GM18951 (cell line): ENCODE results near the gene LIMS1.
"Not testable (repeated sequence)": the region's sequence is repeated elsewhere in the genome, so short reads cannot be mapped to it uniquely, and the experiment has no call there.

ENCODE experiments used
- POLR2A ChIP-seq: IDR thresholded peaks from 4 replicates; pipeline ENCODE4 v1.6.1; 2011; ENCODE audit warnings: mild to moderate bottlenecking; ENCODE audit not compliant: insufficient read length, insufficient read depth; ENCODE audit errors: extremely low read depth
- in situ Hi-C: fragments of 300-500 bp; cut with MboI; formaldehyde crosslinking; loops from one replicate; pipeline ENCODE4 v1.12.0; 2022; ENCODE audit warnings: low sequenced_read_pairs, mixed read lengths, inconsistent platforms; ENCODE audit not compliant: unreplicated experiment

Gene LIMS1

DNA sequence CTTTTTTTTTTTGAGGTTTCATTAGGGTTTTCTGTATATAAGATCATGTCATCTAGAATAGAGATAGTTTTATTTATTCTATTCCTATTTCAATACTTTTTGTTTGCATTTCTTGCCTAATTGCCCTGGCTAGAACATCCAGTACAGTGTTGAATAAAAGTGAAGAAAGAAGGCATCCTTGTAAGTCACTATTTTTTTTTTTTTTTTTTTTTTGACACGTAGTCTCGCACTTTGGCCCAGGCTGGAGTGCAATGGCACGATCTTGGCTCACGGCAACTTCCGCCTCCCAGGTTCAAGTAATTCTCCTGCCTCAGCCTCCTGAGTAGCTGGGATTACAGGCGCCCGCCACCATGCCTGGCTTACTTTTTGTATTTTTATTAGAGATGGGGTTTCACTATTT lies 157.2 kb downstream of the LIMS1 start:
- in situ Hi-C loops, result no loop called here
- TF ChIP-seq POLR2A, result no peak

DNA sequence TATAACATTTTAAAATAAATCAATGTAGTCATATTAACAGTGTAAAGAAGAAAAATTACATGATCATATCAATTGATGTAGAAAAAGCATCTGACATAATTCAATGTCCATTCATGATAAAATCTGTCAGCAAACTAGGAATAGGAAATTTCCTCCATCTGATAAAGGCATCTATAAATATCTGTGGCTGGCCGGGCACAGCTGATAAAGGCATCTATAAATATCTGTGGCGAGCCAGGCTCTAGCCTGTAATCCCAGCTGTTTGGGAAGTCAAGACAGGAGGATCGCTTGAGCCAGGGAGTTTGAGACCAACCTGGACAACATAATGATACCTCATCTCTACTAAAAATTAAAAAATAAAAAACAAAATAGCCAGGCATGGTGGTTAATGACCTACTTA lies 166.9 kb downstream of the LIMS1 start:
- in situ Hi-C loops, result no loop called here
- TF ChIP-seq POLR2A, result no peak

DNA sequence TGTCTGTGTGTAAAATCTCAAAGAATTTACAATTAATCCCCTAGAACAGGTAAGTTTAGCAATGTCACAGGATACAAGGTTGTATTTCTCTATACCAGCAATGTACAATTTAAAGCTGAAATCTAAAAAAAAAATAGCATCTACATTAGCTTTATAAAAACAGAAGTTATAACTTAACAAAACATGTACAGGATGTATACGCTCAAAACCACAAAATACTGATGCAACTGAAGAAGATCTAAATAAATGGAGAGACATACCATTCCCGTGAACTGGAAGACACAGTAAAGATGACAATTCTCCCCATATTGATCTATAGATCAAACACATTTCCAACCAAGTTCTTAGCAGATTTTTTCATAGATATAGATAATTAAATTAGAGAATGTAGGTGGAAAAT lies 167.5 kb downstream of the LIMS1 start:
- in situ Hi-C loops, result no loop called here
- TF ChIP-seq POLR2A, result no peak

DNA sequence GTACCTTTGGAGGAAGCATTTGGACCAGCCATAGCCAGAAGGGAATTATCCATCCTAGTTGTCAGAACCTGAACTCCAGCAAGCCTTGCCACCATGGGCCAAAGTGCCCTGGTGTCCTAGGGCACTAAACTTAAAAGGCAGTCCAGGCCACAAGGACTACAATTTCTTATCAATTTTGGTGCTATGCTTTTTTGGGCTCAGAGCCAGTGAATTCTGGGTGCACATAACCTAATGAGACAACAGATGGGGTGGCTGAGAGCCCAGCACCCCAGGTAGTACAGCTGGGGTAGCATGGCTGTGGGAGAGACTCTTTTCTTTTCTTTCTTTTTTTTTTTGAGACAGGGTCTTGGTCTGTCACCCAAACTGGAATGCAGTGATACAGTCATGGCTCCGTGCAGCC lies 170.6 kb downstream of the LIMS1 start:
- TF ChIP-seq POLR2A, result no peak
- in situ Hi-C loops, result no loop called here

DNA sequence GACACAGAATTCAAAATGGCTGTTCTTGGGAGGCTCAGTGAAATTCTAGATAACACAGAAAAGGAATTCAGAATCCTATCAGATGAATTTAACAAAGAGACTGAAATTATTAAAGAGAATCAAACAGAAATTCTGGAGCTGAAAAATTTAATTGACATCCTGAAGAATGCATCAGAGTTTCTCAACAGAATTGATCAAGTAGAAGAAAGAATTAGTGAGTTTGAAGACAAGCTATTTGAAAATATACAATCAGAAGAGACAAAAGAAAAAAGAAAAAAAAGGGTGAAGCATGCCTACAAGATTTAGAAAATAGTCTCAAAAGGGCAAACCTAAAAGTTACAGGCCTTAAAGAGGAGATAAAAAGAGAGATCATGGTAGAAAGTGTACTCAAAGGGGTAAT lies 173.0 kb downstream of the LIMS1 start:
- in situ Hi-C loops, result no loop called here
- TF ChIP-seq POLR2A, result no peak

DNA sequence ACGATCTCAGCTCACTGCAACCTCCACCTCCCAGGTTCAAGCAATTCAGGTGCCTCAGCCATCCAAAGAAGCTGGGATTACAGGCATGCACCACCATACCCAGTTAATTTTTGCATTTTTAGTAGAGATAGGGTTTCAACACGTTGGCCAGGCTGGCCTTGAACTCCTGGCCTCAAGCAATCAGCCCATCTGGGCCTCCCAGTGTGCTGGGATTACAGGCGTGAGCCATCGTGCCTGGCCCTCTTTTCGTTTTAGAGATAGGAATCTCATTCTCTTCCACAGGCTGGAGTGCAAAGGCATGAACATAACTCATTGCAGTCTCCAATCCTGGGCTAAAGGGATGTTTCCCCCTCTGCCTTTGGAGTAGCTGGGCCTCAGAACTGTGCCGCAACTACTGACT lies 182.7 kb downstream of the LIMS1 start:
- in situ Hi-C loops, result not testable (repeated sequence)

DNA sequence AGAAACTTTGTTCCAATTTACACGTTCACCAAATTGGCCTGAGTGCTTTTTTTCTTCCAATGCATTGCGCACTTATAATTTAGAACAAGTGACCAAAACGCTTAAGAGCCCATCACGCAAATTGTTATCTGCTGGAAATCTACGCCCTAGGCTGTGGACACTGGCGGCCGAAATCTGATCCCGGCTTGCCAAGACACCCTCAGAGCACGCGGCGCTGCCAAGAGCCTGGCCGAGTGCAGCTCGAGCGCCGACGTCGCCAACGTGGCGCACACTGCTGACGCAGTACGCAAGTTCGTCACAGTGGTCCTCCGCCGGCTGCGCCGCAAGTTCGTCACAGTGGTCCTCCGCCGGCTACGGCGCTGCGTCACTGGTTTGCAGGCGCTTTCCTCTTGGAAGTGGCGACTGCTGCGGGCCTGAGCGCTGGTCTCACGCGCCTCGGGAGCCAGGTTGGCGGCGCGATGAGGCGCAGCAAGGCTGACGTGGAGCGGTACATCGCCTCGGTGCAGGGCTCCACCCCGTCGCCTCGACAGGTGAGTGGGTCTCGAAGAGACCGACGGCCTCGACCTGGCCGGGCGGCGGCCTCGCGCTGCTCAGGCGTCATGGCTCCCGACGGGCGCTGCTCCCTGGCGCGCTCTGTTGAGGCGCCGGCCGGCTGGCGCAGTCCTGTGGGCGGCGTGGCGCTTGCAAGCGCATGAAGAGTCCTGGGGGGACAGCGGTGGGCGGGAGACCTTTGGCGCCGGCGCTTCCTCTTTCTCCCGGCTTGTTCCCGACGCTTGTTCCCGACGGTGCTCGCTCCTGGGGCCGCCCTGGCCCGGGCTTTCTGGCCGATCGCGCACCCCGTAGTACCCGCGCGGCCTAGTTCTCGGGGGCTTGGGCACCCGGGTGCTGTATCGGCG lies 185.1 kb downstream of the LIMS1 start, which contains the start of gene RANBP2:
Gene RANBP2 (plus strand): TSS at position 334 of the 896 bp plus-strand sequence. CDS start 125 bp downstream, at position 459.
- TF ChIP-seq POLR2A, result peak; percentile 98
- in situ Hi-C loops, result no loop called here

DNA sequence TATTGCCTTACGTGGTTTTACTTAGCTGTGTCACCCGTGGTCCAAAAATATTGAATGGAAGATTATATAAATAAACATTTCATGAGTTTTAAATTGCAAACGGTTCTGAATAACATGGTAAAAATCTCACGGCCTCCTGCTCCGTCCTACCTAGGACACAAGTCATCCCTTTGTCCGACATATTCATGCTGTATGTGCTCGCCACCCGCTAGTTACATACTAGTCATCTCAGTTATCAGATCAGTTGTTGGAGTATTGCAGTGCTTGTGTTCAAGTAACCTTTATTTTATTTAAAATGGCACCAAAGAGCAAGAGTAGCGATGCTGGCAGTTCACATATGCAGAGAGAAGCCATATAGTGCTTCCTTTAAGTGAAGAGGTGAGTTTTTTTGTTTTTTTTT lies 191.8 kb downstream of the LIMS1 start:
- in situ Hi-C loops, result not testable (repeated sequence)

DNA sequence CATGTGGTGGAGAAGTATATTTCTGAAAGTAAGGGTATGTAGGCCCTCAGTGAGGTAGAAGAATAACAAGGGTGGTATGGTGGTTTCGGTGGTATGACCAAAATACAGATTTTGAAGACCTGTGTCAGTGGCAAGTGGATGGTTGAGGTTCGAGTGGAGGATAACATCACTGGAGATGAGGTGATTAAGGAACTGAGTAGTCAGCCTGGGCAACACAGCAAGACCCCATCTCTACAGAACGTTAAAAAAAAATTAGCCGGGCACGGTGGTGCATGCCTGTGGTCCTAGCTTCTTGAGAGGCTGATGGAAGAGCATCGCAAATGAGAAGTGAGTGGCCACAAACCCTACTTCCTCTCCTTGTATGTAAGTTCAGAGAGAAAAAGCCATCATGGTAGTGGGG lies 200.4 kb downstream of the LIMS1 start:
- in situ Hi-C loops, result not testable (repeated sequence)
